NCI-H2171 treated with DMSO at 0.1 percent for 48 hours (cell line): ENCODE measurements around the gene SLC13A4.
"Not testable (repeated sequence)": the region's sequence is repeated elsewhere in the genome, so short reads cannot be mapped to it uniquely, and the experiment has no call there.

ENCODE experiments used
- DNase-seq: peaks from one replicate; lab custom pipeline; 2025; lab: John Stamatoyannopoulos, UW

The SLC13A4 gene

DNA sequence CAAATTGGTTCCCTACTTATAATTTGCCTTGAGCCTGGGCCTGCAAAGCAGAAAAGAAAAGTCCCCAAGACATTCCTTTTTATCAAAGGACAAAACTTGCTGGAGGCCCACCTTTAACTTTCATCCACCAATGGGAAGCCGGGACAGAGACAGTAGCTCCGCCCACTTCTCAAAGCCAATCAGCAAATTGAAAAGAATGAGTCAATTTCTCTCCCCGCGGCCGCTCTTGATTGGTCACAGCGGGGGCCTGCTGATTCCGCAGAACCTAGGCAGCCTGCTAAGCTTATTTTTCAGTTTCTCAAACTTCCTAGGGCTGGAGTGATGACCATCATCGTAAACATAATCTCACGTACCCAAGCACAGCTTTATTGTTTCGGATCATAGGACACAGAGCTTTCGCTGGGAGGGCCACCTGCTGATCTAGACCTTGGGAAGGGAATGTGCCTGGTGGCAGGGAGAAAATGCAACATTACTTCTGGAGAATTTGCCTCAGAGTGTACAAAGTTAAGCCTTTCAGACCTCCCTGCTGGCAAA, at the start of gene SLC13A4:
SLC13A4 (minus strand) TSS at position 51 of the 534 bp plus-strand sequence. CDS start 690 bp downstream, outside the sequence.
- DNase-seq, result no peak

- DNase-seq, result not testable (repeated sequence)
Observed at GRCh38 chr7:135775915-135776314, 47.9 kb upstream of the SLC13A4 start.

DNA sequence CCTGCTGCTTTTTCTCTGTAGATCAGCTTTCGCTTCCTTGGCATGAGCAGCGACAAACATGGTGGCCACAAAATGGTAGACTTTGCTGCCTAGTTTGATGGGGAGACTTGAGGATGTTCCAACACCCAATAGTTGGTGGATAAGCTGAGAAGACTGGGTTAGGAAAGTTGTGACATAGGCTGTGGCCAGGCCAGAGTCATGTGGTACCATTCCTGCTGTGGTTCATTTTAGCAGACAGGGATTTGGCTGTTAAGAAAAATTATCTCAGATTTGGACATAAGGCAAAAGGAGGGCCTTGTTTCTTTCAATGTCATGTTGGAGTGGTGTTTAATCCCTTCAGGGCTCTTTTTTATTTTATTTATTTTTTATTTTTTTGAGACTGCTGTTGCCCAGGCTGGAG, 47.2 kb upstream of the SLC13A4 start:
- no peak for DNase-seq

- DNase-seq, result peak; percentile 12
Observed at GRCh38 chr7:135774284-135774683, 46.3 kb upstream of the SLC13A4 start.

- peak; percentile 93 for DNase-seq
Observed at GRCh38 chr7:135773464-135773863, 45.5 kb upstream of the SLC13A4 start.

DNA sequence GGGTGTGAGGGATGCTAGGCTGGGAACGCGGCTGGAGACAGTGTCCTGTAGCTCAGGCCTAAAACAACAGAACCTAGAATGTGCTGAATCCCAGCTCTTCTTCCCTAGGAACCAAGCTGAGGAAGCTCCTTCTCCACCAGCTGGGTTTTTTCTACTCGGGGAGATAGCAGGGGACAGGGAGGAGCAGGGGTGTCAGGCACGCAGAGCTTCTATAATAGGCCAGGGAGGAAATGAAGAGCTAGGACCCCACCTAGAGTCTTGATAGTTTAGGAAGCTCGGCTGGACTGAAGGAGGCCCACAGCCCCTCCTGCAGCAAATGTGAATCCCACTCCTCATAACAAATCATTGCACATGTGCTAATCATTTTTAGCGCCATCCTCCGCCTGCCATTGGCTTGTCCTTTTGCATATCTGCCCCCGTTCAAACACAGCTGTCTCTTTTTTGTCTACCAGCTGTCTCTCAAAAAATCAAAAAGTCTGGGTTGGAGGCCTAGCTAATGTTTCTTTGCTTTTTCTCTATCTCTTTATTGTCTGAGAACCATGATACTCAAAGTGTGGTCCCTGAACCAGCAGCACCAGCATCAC, 44.7 kb upstream of the SLC13A4 start:
- DNase-seq, result peak; percentile 44

DNA sequence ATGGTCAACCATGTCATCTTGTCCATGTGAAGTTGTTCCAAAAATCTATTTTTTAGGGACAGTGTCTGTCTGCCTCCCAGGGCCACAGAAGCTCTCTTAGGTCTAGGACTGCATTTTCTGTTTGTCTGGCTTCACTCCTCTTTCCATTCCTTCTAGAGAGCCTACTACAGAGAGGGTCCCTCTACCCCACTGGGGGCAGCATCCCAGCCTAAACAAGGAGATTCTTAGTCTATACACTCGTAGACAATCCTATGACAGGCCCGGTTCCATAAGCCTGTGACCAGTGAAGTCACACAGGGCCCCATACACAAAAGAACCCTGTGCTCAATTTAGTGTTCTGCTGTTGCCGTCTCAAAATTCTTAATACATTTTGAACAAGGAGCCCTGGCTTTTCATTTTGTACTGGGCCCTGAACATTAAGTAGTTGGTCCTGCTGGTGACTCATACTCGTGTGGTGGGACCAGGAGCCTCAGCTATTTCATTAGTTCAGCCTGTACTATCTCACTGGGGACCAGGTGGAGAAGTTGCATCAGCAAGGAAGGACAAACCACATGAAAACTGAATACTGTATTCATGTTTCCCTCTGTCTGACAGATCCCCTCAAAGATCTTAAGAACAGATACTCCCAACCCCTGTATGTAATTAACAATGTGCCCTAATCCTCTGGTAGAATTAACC, 44.1 kb upstream of the SLC13A4 start:
- no peak for DNase-seq

- DNase-seq, result no peak
Observed at GRCh38 chr7:135771051-135771450, 43.1 kb upstream of the SLC13A4 start.

GRCh38 chr7:135770139-135770710, 42.2 kb upstream of the SLC13A4 start:
- peak; percentile 46 for DNase-seq

DNA sequence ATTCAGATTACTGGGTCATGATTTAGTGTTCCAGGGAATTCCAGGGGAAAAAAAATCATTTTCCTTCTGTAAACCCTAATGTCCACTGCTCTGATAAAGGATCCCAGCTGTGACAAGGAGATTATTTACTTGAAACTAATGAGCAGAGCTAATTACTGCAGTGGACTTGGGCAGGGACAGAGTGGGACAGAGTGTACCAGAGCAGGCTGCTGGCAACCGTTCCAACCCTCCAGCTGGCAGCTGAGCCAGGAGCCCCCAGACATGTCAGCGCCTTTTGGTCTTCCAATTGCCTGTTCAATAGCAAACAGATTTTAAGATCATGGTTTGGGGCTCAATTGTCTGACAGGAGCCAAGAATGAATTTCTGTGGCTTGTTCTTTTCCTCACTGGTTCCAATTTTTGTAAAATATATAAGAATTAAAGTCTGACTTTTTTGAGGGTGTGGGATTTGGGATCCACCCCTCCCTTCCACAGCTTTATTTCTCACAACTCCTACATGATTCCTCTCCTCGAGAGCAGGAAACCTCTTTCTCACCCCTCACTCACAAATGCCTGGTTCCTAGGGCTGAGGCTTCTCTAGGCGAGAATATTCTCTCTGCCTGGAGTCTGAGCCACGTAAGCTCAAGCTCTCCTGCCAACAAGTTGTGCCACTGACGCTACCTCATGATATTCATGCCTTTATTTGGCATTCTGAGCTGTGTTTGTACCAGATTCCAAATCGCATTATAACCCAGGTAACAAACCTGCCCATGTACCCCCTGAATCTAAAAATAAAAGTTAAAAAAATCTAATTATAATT, 41.2 kb upstream of the SLC13A4 start:
- no peak for DNase-seq

DNA sequence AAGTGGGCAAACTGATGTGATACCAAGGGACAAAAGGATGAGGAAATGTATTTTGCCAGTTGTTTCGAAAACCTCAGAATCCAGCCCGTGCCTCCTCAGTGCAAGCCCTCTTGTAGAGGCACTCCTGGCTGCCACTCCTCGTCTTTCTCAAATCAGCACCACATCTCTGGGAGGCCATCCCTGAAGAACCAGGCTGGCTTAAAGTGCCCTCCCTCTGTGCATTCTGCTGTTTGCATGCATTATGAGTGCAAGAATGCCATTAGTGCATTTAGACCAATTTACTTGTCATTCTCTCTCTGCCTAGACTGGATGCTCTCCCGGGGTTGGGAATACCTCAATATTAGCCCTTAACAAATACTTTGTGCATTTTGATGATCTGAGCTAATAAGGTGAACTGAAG, 40.5 kb upstream of the SLC13A4 start:
- no peak for DNase-seq

GRCh38 chr7:135768064-135768463, 40.1 kb upstream of the SLC13A4 start:
- no peak for DNase-seq

- DNase-seq, result no peak
Observed at GRCh38 chr7:135763261-135763660, 35.3 kb upstream of the SLC13A4 start.

DNA sequence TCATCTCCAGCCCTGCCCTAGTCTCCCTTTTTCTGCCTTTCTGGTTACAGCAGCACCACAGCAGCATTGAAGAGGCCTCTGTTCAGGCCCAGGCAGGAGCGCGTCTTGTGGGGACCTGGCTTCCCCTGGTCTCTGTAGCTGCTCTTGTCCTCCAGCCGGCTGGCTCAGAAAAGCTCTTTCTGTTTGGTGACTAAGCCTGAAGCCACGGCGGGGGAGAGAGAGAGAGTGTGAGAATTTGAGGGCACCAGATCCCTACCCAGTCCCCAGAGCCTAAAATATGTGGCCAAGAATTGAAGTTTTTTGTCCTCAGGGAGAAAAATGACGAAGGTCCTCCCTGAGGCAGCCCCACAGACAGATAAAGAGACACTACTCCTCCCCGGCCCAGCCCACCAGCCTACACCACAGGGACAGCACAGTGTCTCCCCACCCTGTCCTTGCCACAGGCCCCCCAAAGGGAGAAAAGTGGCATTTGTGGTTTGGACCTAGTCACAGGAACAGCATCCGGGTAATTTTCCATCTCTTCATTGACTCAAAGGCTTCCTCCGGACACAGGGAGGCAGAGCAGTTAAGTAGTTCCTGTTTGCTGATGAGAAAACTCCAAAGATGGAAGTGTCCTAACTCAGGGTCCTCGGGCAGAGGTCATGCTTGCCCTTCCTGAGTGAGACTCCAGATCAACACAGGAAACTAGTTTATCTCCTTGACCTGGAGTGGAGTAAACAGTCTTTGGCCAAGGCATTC, 33.9 kb upstream of the SLC13A4 start:
- no peak for DNase-seq

- no peak for DNase-seq
Observed at GRCh38 chr7:135759532-135759931, 31.5 kb upstream of the SLC13A4 start.

DNA sequence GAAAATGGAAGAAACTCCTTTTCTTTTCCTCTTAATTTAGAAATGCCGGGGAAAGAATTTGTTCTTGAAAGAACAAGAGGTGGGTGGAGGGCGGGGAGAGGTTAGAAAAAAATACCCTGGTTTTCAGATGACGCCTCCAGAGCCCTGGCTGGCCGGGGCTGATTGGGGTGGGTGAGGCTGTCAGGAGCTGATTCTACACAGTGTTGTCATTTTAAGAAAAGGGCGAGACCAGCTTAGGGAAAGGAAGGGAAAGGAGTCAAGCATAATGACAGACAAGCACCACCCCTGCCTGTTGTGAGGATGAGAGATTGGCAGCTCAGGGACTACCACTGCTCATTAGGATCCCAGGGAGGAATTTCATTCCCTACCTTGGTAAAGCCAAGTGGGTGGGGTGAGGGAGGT, 30.5 kb upstream of the SLC13A4 start:
- no peak for DNase-seq

GRCh38 chr7:135757719-135758411, 29.9 kb upstream of the SLC13A4 start:
- DNase-seq, result peak; percentile 36

DNA sequence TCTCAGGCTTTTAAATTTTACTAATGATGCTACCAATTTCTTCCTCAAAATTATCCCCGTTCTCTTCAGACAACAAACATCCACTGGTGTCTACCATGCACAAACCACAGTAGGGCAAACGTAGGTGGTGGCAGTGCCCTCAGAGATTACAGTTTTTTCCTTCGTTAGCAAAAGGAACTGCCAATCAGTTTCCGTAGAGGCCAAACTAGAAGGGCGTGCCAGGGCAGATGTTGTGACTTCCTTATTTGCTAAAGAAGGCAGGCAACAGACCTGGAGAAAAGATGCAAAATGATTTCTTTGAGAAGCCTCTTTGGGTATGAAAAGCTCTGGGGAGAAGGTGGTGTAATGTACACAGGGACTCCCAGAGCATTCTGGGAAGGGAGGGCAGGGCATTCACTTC, 28.2 kb upstream of the SLC13A4 start:
- DNase-seq, result no peak

DNA sequence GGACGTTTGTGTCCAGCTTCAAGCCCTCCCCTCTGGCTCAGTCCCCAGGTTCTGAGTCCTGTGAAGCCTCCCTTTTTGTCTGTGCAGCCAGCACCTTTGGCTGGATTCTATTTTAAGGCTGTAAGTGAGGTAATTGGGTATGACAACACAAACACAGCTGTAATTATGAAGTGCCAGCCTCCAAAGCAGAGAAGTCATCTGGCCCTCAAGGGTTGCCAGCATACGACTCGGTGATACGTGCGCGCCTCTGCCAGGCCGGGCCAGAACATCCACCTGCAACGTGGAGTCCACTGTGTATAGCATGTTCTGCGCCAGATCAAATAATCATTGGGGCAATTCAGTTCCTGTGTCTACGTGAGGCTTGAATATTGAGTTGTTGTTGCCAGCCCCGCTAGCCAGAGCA, 27.4 kb upstream of the SLC13A4 start:
- no peak for DNase-seq

- DNase-seq, result no peak
Observed at GRCh38 chr7:135753616-135754413, 25.8 kb upstream of the SLC13A4 start.
